GM12878 (cell line): ENCODE data around the gene PATE2.

Experiments
- ATF2 ChIP-seq: IDR thresholded peaks from 2 replicates; pipeline ENCODE4 v1.6.1; 2012; ENCODE audit warnings: low read length, inconsistent platforms
- ATF3 ChIP-seq: IDR thresholded peaks from 2 replicates; pipeline ENCODE4 v1.6.1; 2011; ENCODE audit warnings: low read depth, mild to moderate bottlenecking, low read length, moderate library complexity, borderline replicate concordance; ENCODE audit errors: extremely low read depth
- CTCF ChIP-seq, 3 experiments: IDR thresholded peaks in 2 of 3; conservative IDR thresholded peaks in 1 of 3; 2 replicates each; pipeline ENCODE4 v1.5.1; 2011; ENCODE audit warnings: low read depth in 3 of 3, low read length in 3 of 3, mild to moderate bottlenecking in 3 of 3, control low read depth in 2 of 3, moderate library complexity in 2 of 3, inconsistent platforms in 1 of 3, mixed read lengths in 1 of 3; ENCODE audit not compliant: control insufficient read depth in 2 of 3, insufficient read depth in 1 of 3; ENCODE audit errors: extremely low read depth in 1 of 3
- ESRRA ChIP-seq: IDR thresholded peaks from 2 replicates; pipeline ENCODE4 v1.6.1; 2012; ENCODE audit warnings: mild to moderate bottlenecking, low read length, improper control_type of control experiment
- TAF1 ChIP-seq: IDR thresholded peaks from 2 replicates; pipeline ENCODE4 v1.6.1; 2011; ENCODE audit warnings: mild to moderate bottlenecking, low read depth, low read length, borderline replicate concordance

GRCh38 chr11:125790825-125791224 is 12.2 kb upstream of the PATE2 start:
- TF ChIP-seq TAF1 (no peak), ATF2 (no peak), ATF3 (no peak), CTCF (IDR thresholded peaks at IDR 0.05 in 2 of 3, conservative IDR thresholded peaks at IDR 0.05 in 1 of 3; ENCODE audit: control insufficient read depth in 2 of 3, extremely low read depth in 1 of 3, insufficient read depth in 1 of 3, low read depth in 3 of 3, low read length in 3 of 3) (no peak), ESRRA (no peak)
